Globus pallidus (tissue), 1 donor: ENCODE results near the gene AGAP3.

ENCODE experiments used
- DNase-seq: peaks from one replicate; pipeline ENCODE4 v3.0.0-alpha.2; 2015; ENCODE audit warnings: low spot score

AGAP3 gene

GRCh38 chr7:151057989-151058780 lies 28.1 kb upstream of the AGAP3 start:
- DNase-seq, result peak; percentile 100

- no peak for DNase-seq
Observed at GRCh38 chr7:151058781-151059366, 27.4 kb upstream of the AGAP3 start.

- peak; percentile 89 for DNase-seq
Observed at GRCh38 chr7:151059367-151060112, 26.7 kb upstream of the AGAP3 start, which contains the start of gene SLC4A2. TSS of gene SLC4A2 (plus strand) at chr7:151059589. CDS start at chr7:151061988, 2,399 bp downstream.

- DNase-seq, result no peak
Observed at GRCh38 chr7:151060113-151060415, 26.2 kb upstream of the AGAP3 start.

- DNase-seq, result peak; percentile 61
Observed at GRCh38 chr7:151060416-151061212, 25.7 kb upstream of the AGAP3 start.

GRCh38 chr7:151061213-151062110 lies 24.8 kb upstream of the AGAP3 start:
- no peak for DNase-seq

- DNase-seq, result no peak
Observed at GRCh38 chr7:151062111-151062398, 24.2 kb upstream of the AGAP3 start.

GRCh38 chr7:151062399-151063211 lies 23.7 kb upstream of the AGAP3 start:
- DNase-seq, result no peak

GRCh38 chr7:151063212-151063561 lies 23.1 kb upstream of the AGAP3 start:
- DNase-seq, result no peak

GRCh38 chr7:151064454-151064853 lies 21.8 kb upstream of the AGAP3 start:
- DNase-seq, result no peak

- no peak for DNase-seq
Observed at GRCh38 chr7:151064993-151065392, 21.3 kb upstream of the AGAP3 start.

GRCh38 chr7:151065516-151065915 lies 20.8 kb upstream of the AGAP3 start:
- no peak for DNase-seq

- DNase-seq, result no peak
Observed at GRCh38 chr7:151066273-151066974, 19.9 kb upstream of the AGAP3 start.

- no peak for DNase-seq
Observed at GRCh38 chr7:151068069-151068773, 18.1 kb upstream of the AGAP3 start.

GRCh38 chr7:151069841-151070573 lies 16.3 kb upstream of the AGAP3 start:
- DNase-seq, result no peak

- no peak for DNase-seq
Observed at GRCh38 chr7:151070574-151070960, 15.7 kb upstream of the AGAP3 start.

GRCh38 chr7:151071032-151071866 lies 15.0 kb upstream of the AGAP3 start:
- DNase-seq, result no peak

- DNase-seq, result no peak
Observed at GRCh38 chr7:151073990-151074389, 12.3 kb upstream of the AGAP3 start.
